Endothelial cell (in vitro differentiated cells): ENCODE results near the gene REX1BD. TPM values are rescaled to one million over a fixed set of nuclear protein-coding genes. Genes with fewer than 3 reads are reported as not detected.

Source experiments
- DNase-seq: peaks from one replicate; pipeline ENCODE4 v3.0.0; 2021; ENCODE audit warnings: low spot score
- H3K27ac Mint-ChIP-seq: one replicate; pipeline ENCODE4 v1.8.0; 2021; ENCODE audit warnings: mixed read lengths, inconsistent platforms; ENCODE audit not compliant: unreplicated experiment
- H3K27me3 Mint-ChIP-seq: one replicate; pipeline ENCODE4 v1.8.0; 2021; ENCODE audit warnings: mild to moderate bottlenecking, moderate library complexity, mixed read lengths, inconsistent platforms; ENCODE audit not compliant: unreplicated experiment
- H3K36me3 Mint-ChIP-seq: one replicate; pipeline ENCODE4 v1.8.0; 2021; ENCODE audit warnings: mild to moderate bottlenecking, low read depth, mixed read lengths, inconsistent platforms; ENCODE audit not compliant: unreplicated experiment
- H3K4me1 Mint-ChIP-seq: one replicate; pipeline ENCODE4 v1.8.0; 2021; ENCODE audit warnings: mild to moderate bottlenecking, mixed read lengths, inconsistent platforms; ENCODE audit not compliant: unreplicated experiment
- H3K4me3 Mint-ChIP-seq: one replicate; pipeline ENCODE4 v1.8.0; 2021; ENCODE audit warnings: mild to moderate bottlenecking, mixed read lengths, inconsistent platforms; ENCODE audit not compliant: unreplicated experiment
- H3K9me3 Mint-ChIP-seq: one replicate; pipeline ENCODE4 v1.8.0; 2021; ENCODE audit warnings: mixed read lengths, inconsistent platforms; ENCODE audit not compliant: unreplicated experiment
- total RNA-seq: library from RNA; stranded (reverse); fragmentation: NEBNext Ultra II Directional; extraction: Animal tissue kit (Norgen Biotek cat#: 25700); gene quantifications from one replicate; pipeline ENCODE4 v1.2.1, GENCODE V29; 2021; ENCODE audit not compliant: unreplicated experiment
- TF ChIP-seq, protein P1 (sequence below): fragments of 200-600 bp; sonication (generic); IDR thresholded peaks from one replicate; pipeline ENCODE4 v1.5.0; 2021; ENCODE audit warnings: antibody characterized with exemption; ENCODE audit not compliant: unreplicated experiment

Gene REX1BD
- total RNA-seq, 1 donor from 2014 or later: 88.8 TPM

DNA sequence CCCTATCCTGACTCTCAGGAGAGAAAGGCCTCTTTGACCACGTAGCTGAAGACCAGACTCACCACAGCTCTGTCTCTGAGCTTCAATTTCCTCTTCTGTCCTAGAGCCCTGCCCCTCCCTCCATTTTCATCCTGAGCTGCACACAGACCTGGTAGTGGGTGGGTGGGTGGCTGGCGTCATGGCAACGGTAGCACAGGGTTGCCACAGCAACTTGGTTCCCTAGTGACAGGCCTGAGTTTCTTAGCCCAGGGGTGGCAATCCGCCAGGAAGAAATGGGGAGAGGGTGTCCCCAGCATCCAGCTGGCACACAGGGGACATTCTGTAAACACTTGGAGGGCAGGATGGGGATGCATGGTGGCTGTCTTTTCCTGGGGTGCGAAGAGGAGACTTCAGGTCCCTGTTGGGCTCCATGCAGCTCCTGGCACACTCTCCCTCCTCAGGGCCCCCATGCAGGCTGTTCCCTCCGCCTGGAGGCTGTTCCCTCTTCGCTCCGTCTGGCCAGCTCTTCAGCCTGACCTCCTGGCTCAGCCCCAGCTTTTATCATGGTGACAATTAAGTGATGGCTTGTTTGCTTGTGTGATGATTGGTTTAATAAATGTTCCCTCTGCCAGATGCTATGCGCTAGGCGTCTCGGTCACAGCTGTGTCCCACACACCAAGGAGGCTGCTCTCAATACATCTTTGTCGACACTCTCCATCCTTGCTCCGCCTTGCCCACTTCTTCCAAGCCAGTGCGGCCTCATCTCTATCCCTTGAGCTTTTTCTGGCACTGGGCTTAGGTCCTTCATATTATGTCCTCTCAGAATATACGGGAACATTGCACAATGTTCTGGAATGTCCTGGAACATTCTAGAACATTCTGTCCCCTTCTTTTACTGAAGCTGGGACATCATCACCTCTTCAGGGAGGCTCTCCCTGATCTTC is 40.8 kb downstream of the REX1BD start:
- H3K9me3 Mint-ChIP-seq: no peaks in the 10 kb centered on the region
- H3K27ac Mint-ChIP-seq: no peak overlapping the region
- TF ChIP-seq, protein P1, sequence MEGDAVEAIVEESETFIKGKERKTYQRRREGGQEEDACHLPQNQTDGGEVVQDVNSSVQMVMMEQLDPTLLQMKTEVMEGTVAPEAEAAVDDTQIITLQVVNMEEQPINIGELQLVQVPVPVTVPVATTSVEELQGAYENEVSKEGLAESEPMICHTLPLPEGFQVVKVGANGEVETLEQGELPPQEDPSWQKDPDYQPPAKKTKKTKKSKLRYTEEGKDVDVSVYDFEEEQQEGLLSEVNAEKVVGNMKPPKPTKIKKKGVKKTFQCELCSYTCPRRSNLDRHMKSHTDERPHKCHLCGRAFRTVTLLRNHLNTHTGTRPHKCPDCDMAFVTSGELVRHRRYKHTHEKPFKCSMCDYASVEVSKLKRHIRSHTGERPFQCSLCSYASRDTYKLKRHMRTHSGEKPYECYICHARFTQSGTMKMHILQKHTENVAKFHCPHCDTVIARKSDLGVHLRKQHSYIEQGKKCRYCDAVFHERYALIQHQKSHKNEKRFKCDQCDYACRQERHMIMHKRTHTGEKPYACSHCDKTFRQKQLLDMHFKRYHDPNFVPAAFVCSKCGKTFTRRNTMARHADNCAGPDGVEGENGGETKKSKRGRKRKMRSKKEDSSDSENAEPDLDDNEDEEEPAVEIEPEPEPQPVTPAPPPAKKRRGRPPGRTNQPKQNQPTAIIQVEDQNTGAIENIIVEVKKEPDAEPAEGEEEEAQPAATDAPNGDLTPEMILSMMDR: no peak
- no peak for DNase-seq
- no peaks in the 10 kb centered on the region for H3K4me1 Mint-ChIP-seq
- peaks cover 5% of the 10 kb centered on the region for H3K27me3 Mint-ChIP-seq
- no peak overlapping the region for H3K4me3 Mint-ChIP-seq
- H3K36me3 Mint-ChIP-seq: no peaks in the 10 kb centered on the region

GRCh38 chr19:18633321-18633720 is 44.7 kb downstream of the REX1BD start:
- peaks cover 8% of the 10 kb centered on the region for H3K36me3 Mint-ChIP-seq
- peaks cover 2% of the 10 kb centered on the region for H3K4me1 Mint-ChIP-seq
- H3K27me3 Mint-ChIP-seq: peaks cover 13% of the 10 kb centered on the region
- no peak for DNase-seq
- H3K27ac Mint-ChIP-seq: no peak overlapping the region
- no peaks in the 10 kb centered on the region for H3K9me3 Mint-ChIP-seq
- no peak overlapping the region for H3K4me3 Mint-ChIP-seq
- TF ChIP-seq, protein P1: no peak

GRCh38 chr19:18634612-18635297 is 46.2 kb downstream of the REX1BD start:
- H3K9me3 Mint-ChIP-seq: no peaks in the 10 kb centered on the region
- H3K4me1 Mint-ChIP-seq: peaks cover 2% of the 10 kb centered on the region
- DNase-seq: no peak
- H3K36me3 Mint-ChIP-seq: peaks cover 8% of the 10 kb centered on the region
- no peak overlapping the region for H3K27ac Mint-ChIP-seq
- TF ChIP-seq, protein P1: no peak
- H3K27me3 Mint-ChIP-seq: peaks cover 13% of the 10 kb centered on the region
- H3K4me3 Mint-ChIP-seq: peak overlapping the region; percentile 16

GRCh38 chr19:18635831-18636182 is 47.2 kb downstream of the REX1BD start:
- no peaks in the 10 kb centered on the region for H3K9me3 Mint-ChIP-seq
- TF ChIP-seq, protein P1: no peak
- H3K36me3 Mint-ChIP-seq: peaks cover 8% of the 10 kb centered on the region
- peaks cover 2% of the 10 kb centered on the region for H3K4me1 Mint-ChIP-seq
- peak overlapping the region; percentile 48 for H3K27ac Mint-ChIP-seq
- H3K27me3 Mint-ChIP-seq: peaks cover 11% of the 10 kb centered on the region
- DNase-seq: no peak
- H3K4me3 Mint-ChIP-seq: peak overlapping the region; percentile 84
